Liver (tissue), 9 donors: ENCODE measurements around the gene GARNL3. TPM values are rescaled to one million over a fixed set of nuclear protein-coding genes. Genes with fewer than 3 reads are reported as not detected.

Experiments used
- DNase-seq: peaks from one replicate; pipeline ENCODE4 v3.0.0-alpha.2; 2017; ENCODE audit warnings: low spot score
- H3K27ac ChIP-seq, 2 donors: one replicate each; pipeline ENCODE4 v1.7.0; 2013; ENCODE audit warnings: inconsistent platforms in 2 of 2, low read length in 2 of 2, control low read depth in 1 of 2, low read depth in 1 of 2, mild to moderate bottlenecking in 1 of 2
- H3K27me3 ChIP-seq, 4 donors: one replicate each; pipeline versions ENCODE4 v1.6.1 to v1.7.0; 2013; ENCODE audit warnings: low read length in 3 of 4, inconsistent platforms in 1 of 4, mild to moderate bottlenecking in 1 of 4, moderate library complexity in 1 of 4; ENCODE audit not compliant: control insufficient read depth in 4 of 4, insufficient read depth in 4 of 4
- H3K36me3 ChIP-seq, 4 donors: one replicate each; pipeline versions ENCODE4 v1.6.1 to v1.7.0; 2013; ENCODE audit warnings: low read length in 3 of 4, mild to moderate bottlenecking in 3 of 4, low read depth in 1 of 4, moderate library complexity in 1 of 4; ENCODE audit not compliant: control insufficient read depth in 4 of 4, insufficient read depth in 3 of 4
- H3K4me1 ChIP-seq, 4 donors: one replicate each; pipeline versions ENCODE4 v1.6.1 to v1.7.0; 2013; ENCODE audit warnings: low read length in 3 of 4, mild to moderate bottlenecking in 3 of 4, moderate library complexity in 1 of 4; ENCODE audit not compliant: control insufficient read depth in 4 of 4, insufficient read depth in 4 of 4
- H3K4me3 ChIP-seq, 3 donors: one replicate each; pipeline versions ENCODE4 v1.6.1 to v1.7.0; 2013; ENCODE audit warnings: low read length in 3 of 3, control low read depth in 1 of 3, low read depth in 1 of 3, mild to moderate bottlenecking in 1 of 3
- H3K9ac ChIP-seq, 2 donors: one replicate each; pipeline ENCODE4 v1.7.0; 2013; ENCODE audit warnings: low read length in 2 of 2, mild to moderate bottlenecking in 2 of 2, moderate library complexity in 2 of 2, control low read depth in 1 of 2, low read depth in 1 of 2
- H3K9me3 ChIP-seq, 4 donors: one replicate each; pipeline versions ENCODE4 v1.6.1 to v1.7.0; 2013; ENCODE audit warnings: low read length in 3 of 4; ENCODE audit not compliant: control insufficient read depth in 4 of 4
- FOXA2 ChIP-seq: IDR thresholded peaks from 2 replicates; pipeline ENCODE4 v1.6.1; 2016; ENCODE audit warnings: antibody characterized with exemption
- GABPA ChIP-seq, 2 donors: IDR thresholded peaks in 1 of 2; conservative IDR thresholded peaks in 1 of 2; 2 replicates each; pipeline ENCODE4 v1.6.1; 2016; ENCODE audit warnings: antibody characterized with exemption in 2 of 2, mild to moderate bottlenecking in 1 of 2, moderate library complexity in 1 of 2
- HNF4A ChIP-seq, 2 donors: conservative IDR thresholded peaks; 2 replicates each; pipeline ENCODE4 v1.6.1; 2016; ENCODE audit warnings: antibody characterized with exemption in 2 of 2, mild to moderate bottlenecking in 2 of 2
- HNF4G ChIP-seq: IDR thresholded peaks from 2 replicates; pipeline ENCODE4 v1.6.1; 2016; ENCODE audit warnings: antibody characterized with exemption
- NR2F2 ChIP-seq: IDR thresholded peaks from 2 replicates; pipeline ENCODE4 v1.6.1; 2016; ENCODE audit warnings: antibody characterized with exemption
- RAD21 ChIP-seq, 2 donors: IDR thresholded peaks; 2 replicates each; pipeline ENCODE4 v1.6.1; 2016; ENCODE audit warnings: antibody characterized with exemption in 2 of 2, mild to moderate bottlenecking in 2 of 2
- RXRA ChIP-seq, 2 donors: IDR thresholded peaks; 2 replicates each; pipeline ENCODE4 v1.6.1; 2017 to 2018; ENCODE audit warnings: antibody characterized with exemption in 2 of 2, mild to moderate bottlenecking in 1 of 2
- TAF1 ChIP-seq: conservative IDR thresholded peaks from 2 replicates; pipeline ENCODE4 v1.6.1; 2016; ENCODE audit warnings: antibody characterized with exemption, mild to moderate bottlenecking
- YY1 ChIP-seq: IDR thresholded peaks from 2 replicates; pipeline ENCODE4 v1.6.1; 2016; ENCODE audit warnings: antibody characterized with exemption, mild to moderate bottlenecking
- ZBTB33 ChIP-seq: IDR thresholded peaks from 2 replicates; pipeline ENCODE4 v1.6.1; 2016; ENCODE audit warnings: antibody characterized with exemption
- WGBS: extraction: QIAGEN DNeasy Blood & Tissue Kit; methylation state at CpG from one replicate; pipeline ENCODE4 v1.1.7; 2013; 5-methylcytosine and 5-hydroxymethylcytosine counted together
- polyA plus RNA-seq, 2 donors: library from polyadenylated mRNA; stranded (reverse) in 1 of 2; unstranded in 1 of 2; fragments of 200-250 nt in 1 of 2; fragments of >200 nt in 1 of 2; fragmentation: Nextera tagmentation in 1 of 2; extraction: Ambion mirVana in 1 of 2; gene quantifications; one replicate each; pipeline versions ENCODE4 v1.2.1 to v1.2.3, GENCODE V29; 2013 to 2015
- total RNA-seq, 2 donors: library from RNA; depleted of rRNA; stranded (reverse); fragments of >200 nt; gene quantifications; one replicate each; pipeline ENCODE4 v1.2.3, GENCODE V29; 2014
- TF ChIP-seq, protein P1 (sequence below): fragments of 150-350 bp; IDR thresholded peaks from 2 replicates; pipeline ENCODE4 v1.5.1; 2017; ENCODE audit warnings: improper control_type of control experiment, low read depth, low read length; ENCODE audit not compliant: missing input control
- TF ChIP-seq, protein P2 (sequence below): IDR thresholded peaks from 2 replicates; pipeline ENCODE4 v1.6.1; 2016; ENCODE audit warnings: antibody characterized with exemption
- donor health status: healthy.
- donor health status: healthy.
- donor health status: healthy.
- donor health status: healthy.
- donor health status: healthy.

Gene GARNL3
- total and polyA plus RNA-seq, 4 donors = 0.89 to 6.7 (median 3.5) TPM

DNA sequence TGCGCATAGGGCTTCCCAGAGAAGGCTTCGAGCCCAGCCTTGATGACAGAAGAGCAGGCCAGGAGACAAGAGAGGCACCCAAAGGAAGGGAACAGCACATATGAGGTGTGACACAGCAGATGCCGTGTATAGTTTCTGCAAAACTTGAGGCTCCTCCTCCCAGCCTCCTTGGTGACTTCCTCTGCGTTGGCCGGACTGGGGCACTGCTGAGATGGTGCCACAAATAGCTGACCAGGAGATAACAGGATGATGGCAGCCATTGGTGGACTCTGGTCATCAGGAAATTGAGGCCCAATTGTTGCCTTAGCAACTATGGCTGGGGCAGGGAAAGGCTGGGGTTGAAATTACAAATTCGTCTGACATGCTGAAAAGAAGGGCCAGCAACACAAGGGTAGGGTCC is 154.8 kb downstream of the GARNL3 start (continued):
- TF ChIP-seq, protein P1, sequence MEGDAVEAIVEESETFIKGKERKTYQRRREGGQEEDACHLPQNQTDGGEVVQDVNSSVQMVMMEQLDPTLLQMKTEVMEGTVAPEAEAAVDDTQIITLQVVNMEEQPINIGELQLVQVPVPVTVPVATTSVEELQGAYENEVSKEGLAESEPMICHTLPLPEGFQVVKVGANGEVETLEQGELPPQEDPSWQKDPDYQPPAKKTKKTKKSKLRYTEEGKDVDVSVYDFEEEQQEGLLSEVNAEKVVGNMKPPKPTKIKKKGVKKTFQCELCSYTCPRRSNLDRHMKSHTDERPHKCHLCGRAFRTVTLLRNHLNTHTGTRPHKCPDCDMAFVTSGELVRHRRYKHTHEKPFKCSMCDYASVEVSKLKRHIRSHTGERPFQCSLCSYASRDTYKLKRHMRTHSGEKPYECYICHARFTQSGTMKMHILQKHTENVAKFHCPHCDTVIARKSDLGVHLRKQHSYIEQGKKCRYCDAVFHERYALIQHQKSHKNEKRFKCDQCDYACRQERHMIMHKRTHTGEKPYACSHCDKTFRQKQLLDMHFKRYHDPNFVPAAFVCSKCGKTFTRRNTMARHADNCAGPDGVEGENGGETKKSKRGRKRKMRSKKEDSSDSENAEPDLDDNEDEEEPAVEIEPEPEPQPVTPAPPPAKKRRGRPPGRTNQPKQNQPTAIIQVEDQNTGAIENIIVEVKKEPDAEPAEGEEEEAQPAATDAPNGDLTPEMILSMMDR = no peak
- no peak for TF ChIP-seq TAF1
- TF ChIP-seq RAD21 (IDR thresholded peaks at IDR 0.05) = no peak

GRCh38 chr9:127421057-127421456 is 156.5 kb downstream of the GARNL3 start:
- no peaks in the 10 kb centered on the region for H3K27me3 ChIP-seq
- H3K9me3 ChIP-seq = no peaks in the 10 kb centered on the region
- TF ChIP-seq ZBTB33 = no peak
- TF ChIP-seq HNF4A (conservative IDR thresholded peaks at IDR 0.05) = peak; percentile 16 to 18
- TF ChIP-seq GABPA (IDR thresholded peaks at IDR 0.05 in 1 of 2, conservative IDR thresholded peaks at IDR 0.05 in 1 of 2) = no peak
- TF ChIP-seq, protein P1 = no peak
- TF ChIP-seq TAF1 = no peak
- no peaks in the 10 kb centered on the region for H3K36me3 ChIP-seq
- H3K4me1 ChIP-seq = peaks cover 5 to 42% (median 36%) of the 10 kb centered on the region in 4 donors
- no peak overlapping the region for H3K27ac ChIP-seq
- H3K4me3 ChIP-seq = no peak overlapping the region
- no peak overlapping the region for H3K9ac ChIP-seq
- WGBS = 71% methylated on average over 7 of the region's 7 CpGs
- no peak for DNase-seq

DNA sequence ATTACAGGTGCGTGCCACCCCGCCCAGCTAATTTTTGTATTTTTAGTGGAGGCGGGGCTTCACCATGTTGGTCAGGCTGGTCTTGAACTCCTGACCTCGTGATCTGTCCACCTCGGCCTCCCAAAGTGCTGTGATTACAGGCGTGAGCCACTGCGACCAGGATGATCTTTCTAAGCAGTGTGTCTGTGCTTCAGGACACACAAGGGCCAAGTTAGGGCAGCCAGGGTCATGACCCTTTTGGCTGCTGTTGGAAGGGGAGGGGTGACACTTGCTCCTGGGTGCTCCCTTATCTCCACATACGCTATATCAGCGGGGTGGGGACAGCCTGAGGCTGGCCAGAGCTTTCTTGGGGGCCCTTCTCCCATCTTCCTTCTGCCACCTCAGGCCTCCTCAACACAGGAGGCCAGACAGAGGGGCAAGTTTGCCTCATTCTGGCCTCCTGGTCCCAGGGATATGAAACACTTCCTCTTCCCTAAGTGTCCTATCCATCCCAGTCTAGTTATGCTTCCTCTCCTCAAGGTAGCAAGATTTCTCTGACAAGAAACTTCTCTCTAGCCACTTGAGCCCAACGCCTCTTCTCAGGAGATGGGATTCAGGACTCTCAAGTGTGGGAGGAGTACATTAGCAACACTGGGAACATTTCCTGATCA is 157.7 kb downstream of the GARNL3 start:
- H3K4me3 ChIP-seq = no peak overlapping the region

GRCh38 chr9:127422787-127423186 is 158.2 kb downstream of the GARNL3 start:
- no peaks in the 10 kb centered on the region for H3K36me3 ChIP-seq
- H3K4me3 ChIP-seq = peak overlapping the region; percentile 89 to 95 (median 92)
- no peaks in the 10 kb centered on the region for H3K27me3 ChIP-seq
- no peaks in the 10 kb centered on the region for H3K9me3 ChIP-seq
- 66% methylated on average over 6 of the region's 6 CpGs for WGBS
- H3K27ac ChIP-seq = no peak overlapping the region
- H3K9ac ChIP-seq = peak overlapping the region in 1 of 2 donors; percentile 88
- no peak for DNase-seq
- peaks cover 5 to 42% (median 36%) of the 10 kb centered on the region in 4 donors for H3K4me1 ChIP-seq
- TF ChIP-seq NR2F2 (no peak), GABPA (IDR thresholded peaks at IDR 0.05 in 1 of 2, conservative IDR thresholded peaks at IDR 0.05 in 1 of 2) (no peak), TAF1 (no peak), RXRA (IDR thresholded peaks at IDR 0.05) (no peak), HNF4G (no peak), RAD21 (IDR thresholded peaks at IDR 0.05) (no peak), YY1 (no peak), HNF4A (conservative IDR thresholded peaks at IDR 0.05) (no peak), FOXA2 (no peak)
- TF ChIP-seq, protein P2, sequence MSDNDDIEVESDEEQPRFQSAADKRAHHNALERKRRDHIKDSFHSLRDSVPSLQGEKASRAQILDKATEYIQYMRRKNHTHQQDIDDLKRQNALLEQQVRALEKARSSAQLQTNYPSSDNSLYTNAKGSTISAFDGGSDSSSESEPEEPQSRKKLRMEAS = no peak
- TF ChIP-seq, protein P1 = no peak

More for the DNA sequence above, 157.7 kb downstream of the GARNL3 start:
- Histone ChIP-seq H3K36me3 (no peaks in the 10 kb centered on the region), H3K9me3 (no peaks in the 10 kb centered on the region), H3K9ac (no peak overlapping the region), H3K4me1 (peaks cover 5 to 42% (median 36%) of the 10 kb centered on the region in 4 donors), H3K27ac (no peak overlapping the region), H3K27me3 (no peaks in the 10 kb centered on the region)
- TF ChIP-seq TAF1 (no peak), RXRA (IDR thresholded peaks at IDR 0.05) (peak in 1 of 2 donors; percentile 28)
- no peak for DNase-seq
- WGBS = 65% methylated on average over 10 of the region's 10 CpGs
